Measurements from ENCODE around the gene PTPN6. TPM values are rescaled to one million over a fixed set of nuclear protein-coding genes. Genes with fewer than 3 reads are reported as not detected.

PTPN6 gene
- total and polyA plus RNA-seq, 7 experiments from 2014 or later, result 141 to 390 (median 242) TPM

DNA sequence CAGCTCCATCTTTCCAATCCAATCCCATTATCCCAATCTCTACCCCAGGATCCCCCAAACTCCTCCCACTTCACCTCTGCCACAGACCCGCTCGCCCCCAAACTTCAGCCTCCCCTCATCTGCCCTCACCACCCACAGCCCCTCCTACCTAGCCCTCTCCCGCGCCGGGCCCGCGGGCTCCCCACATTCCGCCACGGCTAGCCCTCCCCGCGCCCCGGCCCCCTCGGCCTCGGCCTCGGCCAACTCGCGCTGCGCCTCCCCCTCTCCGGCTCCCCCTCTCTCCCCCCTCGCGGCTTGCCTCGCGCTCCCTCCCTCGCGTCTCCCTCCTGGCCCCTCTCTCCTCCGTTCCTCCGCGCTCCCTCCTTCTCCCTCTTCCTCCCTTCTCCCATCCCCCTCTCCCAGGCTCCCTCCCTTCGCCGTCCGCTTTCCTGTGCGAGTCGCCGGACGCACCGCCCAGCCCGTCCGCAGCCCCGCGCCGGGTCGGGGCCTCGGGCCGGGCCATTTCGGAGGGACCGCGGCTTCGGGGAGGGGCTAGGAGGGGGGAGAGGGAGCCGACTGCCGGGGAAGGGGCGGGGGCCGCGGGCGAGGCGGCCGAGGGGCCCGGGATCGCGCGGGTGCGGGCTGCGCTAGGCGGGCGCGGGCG, 23.7 kb upstream of the PTPN6 start, which contains the start of gene ATN1:
TSS of gene ATN1 (plus strand) at position 581 of the 643 bp plus-strand sequence. CDS start 6,043 bp downstream, outside the sequence.
- H3K27me3 Mint-ChIP-seq, result no peaks in the 10 kb centered on the region
- H3K27ac Mint-ChIP-seq, result peak within 1 kb of the TSS; percentile 88 to 98 (median 95)
- peaks cover 0 to 8% (median 0%) of the 10 kb centered on the region in 5 donors for H3K36me3 Mint-ChIP-seq
- H3K4me3 Mint-ChIP-seq, result peak within 1 kb of the TSS; percentile 85 to 99 (median 92)
- Histone ChIP-seq H3K36me3 (ENCODE audit: control insufficient read depth in 2 of 3, insufficient read depth in 3 of 3, low read length in 3 of 3) (peaks cover 0 to 16% (median 0%) of the 10 kb centered on the region in 3 experiments), H3K4me1 (ENCODE audit: control insufficient read depth in 2 of 2, insufficient read depth in 2 of 2, low read length in 2 of 2) (peaks cover 16 to 37% of the 10 kb centered on the region in 2 donors), H3K27ac (ENCODE audit: low read depth, low read length) (peak within 1 kb of the TSS; percentile 86), H3K4me3 (ENCODE audit: low read length) (peak within 1 kb of the TSS; percentile 64), H3K27me3 (ENCODE audit: control insufficient read depth in 2 of 2, insufficient read depth in 2 of 2, low read length in 2 of 2) (no peaks in the 10 kb centered on the region), H3K9me3 (ENCODE audit: control insufficient read depth in 2 of 3, low read length in 3 of 3) (no peaks in the 10 kb centered on the region)
- H3K4me1 Mint-ChIP-seq, result peaks cover 38 to 69% (median 56%) of the 10 kb centered on the region in 7 donors
- H3K9me3 Mint-ChIP-seq, result no peaks in the 10 kb centered on the region
- intact Hi-C loops (cut with micrococcal nuclease), result no loop called here
- ChIA-PET POLR2A (interaction anchor here (0.6 to 23.3 kb wide), 12 partner anchors 10 to 232 kb away, joined by 3 to 367 read pairs (median 4); partner anchors contain the start of genes C12orf57, ENO2, PTPN6 and RNU7-1), CTCF (interaction anchor here (1.0 to 4.4 kb wide), 5 partner anchors 8 to 180 kb away, joined by 3 to 47 read pairs (median 8); no protein-coding TSS in a partner anchor)
- ATAC-seq (peak; percentile 35), DNase-seq (peak in 5 of 9 donors; percentile 41 to 66 (median 43))

GRCh38 chr12:6928022-6928702, 23.0 kb upstream of the PTPN6 start:
- H3K4me1 ChIP-seq (ENCODE audit: control insufficient read depth in 2 of 2, insufficient read depth in 2 of 2, low read length in 2 of 2), result peaks cover 16 to 43% of the 10 kb centered on the region in 2 donors
- peak overlapping the region; percentile 86 for H3K27ac ChIP-seq (ENCODE audit: low read depth, low read length)
- no peak for ATAC-seq
- peaks cover 44 to 70% (median 62%) of the 10 kb centered on the region in 7 donors for H3K4me1 Mint-ChIP-seq
- ChIA-PET POLR2A (interaction anchor here (0.7 to 23.3 kb wide), 6 partner anchors 11 to 59 kb away, joined by 3 to 367 read pairs (median 4); partner anchors contain the start of genes C12orf57, PTPN6 and RNU7-1), CTCF (interaction anchor here (1.5 kb wide), 1 partner anchor 180 kb away, joined by 3 read pairs; no protein-coding TSS in a partner anchor)
- no peaks in the 10 kb centered on the region for H3K27me3 Mint-ChIP-seq
- no peaks in the 10 kb centered on the region for H3K9me3 ChIP-seq (ENCODE audit: control insufficient read depth in 2 of 3, low read length in 3 of 3)
- H3K4me3 ChIP-seq (ENCODE audit: low read length), result peak overlapping the region; percentile 60
- DNase-seq, result peak in 1 of 9 donors; percentile 22
- H3K27ac Mint-ChIP-seq, result peak overlapping the region; percentile 83 to 95 (median 93)
- intact Hi-C loops (cut with micrococcal nuclease), result no loop called here
- peaks cover 0 to 10% (median 0%) of the 10 kb centered on the region in 3 experiments for H3K36me3 ChIP-seq (ENCODE audit: control insufficient read depth in 2 of 3, insufficient read depth in 3 of 3, low read length in 3 of 3)
- H3K36me3 Mint-ChIP-seq, result peaks cover 0 to 8% (median 0%) of the 10 kb centered on the region in 5 donors
- peak overlapping the region; percentile 79 to 92 (median 88) for H3K4me3 Mint-ChIP-seq
- no peaks in the 10 kb centered on the region for H3K27me3 ChIP-seq (ENCODE audit: control insufficient read depth in 2 of 2, insufficient read depth in 2 of 2, low read length in 2 of 2)
- no peaks in the 10 kb centered on the region for H3K9me3 Mint-ChIP-seq

DNA sequence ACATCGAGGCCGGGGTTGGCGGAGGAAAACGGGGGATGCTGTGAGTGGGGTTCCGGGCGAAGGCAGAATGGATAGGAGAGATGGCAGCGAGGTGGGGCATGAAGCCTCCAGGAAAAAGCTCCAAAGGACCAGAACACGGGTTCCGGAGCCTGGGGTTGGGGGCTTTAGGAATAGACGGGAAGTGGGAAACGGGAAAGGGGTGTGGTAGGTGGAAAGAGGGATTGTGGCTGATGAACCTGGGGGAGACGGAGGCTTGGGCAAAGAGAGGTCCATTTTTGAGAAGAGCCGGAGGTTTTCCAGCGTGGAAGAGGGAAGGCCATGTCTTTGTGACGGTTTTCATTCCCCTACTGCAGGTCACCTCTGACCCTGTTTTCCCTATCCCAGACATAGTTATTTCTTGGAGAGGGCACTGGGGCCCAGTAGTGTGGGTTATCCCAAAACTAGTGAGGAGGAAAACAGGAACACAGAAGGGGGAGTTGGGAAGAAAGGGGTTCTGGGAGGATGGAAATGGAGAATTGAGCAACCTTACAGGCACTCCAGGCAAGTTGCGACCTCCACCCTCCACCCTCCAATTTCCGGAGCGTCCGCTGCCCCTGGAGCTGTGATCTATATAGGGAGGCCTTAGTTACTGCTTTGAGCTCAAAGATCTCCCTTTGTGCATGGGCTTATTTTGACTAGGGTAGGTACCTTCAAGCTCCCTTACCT, 22.3 kb upstream of the PTPN6 start:
- peaks cover 48 to 77% (median 69%) of the 10 kb centered on the region in 7 donors for H3K4me1 Mint-ChIP-seq
- DNase-seq, result no peak
- peak overlapping the region; percentile 86 for H3K27ac ChIP-seq (ENCODE audit: low read depth, low read length)

GRCh38 chr12:6929466-6930452, 21.4 kb upstream of the PTPN6 start:
- intact Hi-C loops (cut with micrococcal nuclease), result loop anchor here in 1 of 2 donors (1.0 kb wide), 2 partner anchors 8 to 15 kb away; partner anchors contain the start of gene ENO2
- Mint-ChIP-seq H3K36me3 (peaks cover 0 to 9% (median 0%) of the 10 kb centered on the region in 5 donors), H3K27ac (peak overlapping the region; percentile 83 to 95 (median 93)), H3K4me3 (peak overlapping the region; percentile 79 to 92 (median 88)), H3K27me3 (no peaks in the 10 kb centered on the region), H3K9me3 (no peaks in the 10 kb centered on the region), H3K4me1 (peaks cover 48 to 77% (median 70%) of the 10 kb centered on the region in 7 donors)
- peaks cover 0 to 3% (median 0%) of the 10 kb centered on the region in 3 experiments for H3K36me3 ChIP-seq (ENCODE audit: control insufficient read depth in 2 of 3, insufficient read depth in 3 of 3, low read length in 3 of 3)
- DNase-seq, result peak in 1 of 9 donors; percentile 39
- no peaks in the 10 kb centered on the region for H3K27me3 ChIP-seq (ENCODE audit: control insufficient read depth in 2 of 2, insufficient read depth in 2 of 2, low read length in 2 of 2)
- peak; percentile 15 for ATAC-seq
- no peaks in the 10 kb centered on the region for H3K9me3 ChIP-seq (ENCODE audit: control insufficient read depth in 2 of 3, low read length in 3 of 3)
- ChIA-PET CTCF (interaction anchor here (0.6 to 1.6 kb wide), 6 partner anchors 8 to 60 kb away, joined by 3 to 9 read pairs (median 4); partner anchors contain the start of genes C12orf57 and RNU7-1), POLR2A (interaction anchor here (0.7 to 23.3 kb wide), 13 partner anchors 12 to 182 kb away, joined by 3 to 367 read pairs (median 4); partner anchors contain the start of genes C12orf57, ENO2, PTPN6 and RNU7-1)
- H3K27ac ChIP-seq (ENCODE audit: low read depth, low read length), result peak overlapping the region; percentile 86
- peaks cover 12 to 44% of the 10 kb centered on the region in 2 donors for H3K4me1 ChIP-seq (ENCODE audit: control insufficient read depth in 2 of 2, insufficient read depth in 2 of 2, low read length in 2 of 2)
- peak overlapping the region; percentile 60 for H3K4me3 ChIP-seq (ENCODE audit: low read length)

More for the DNA sequence above, 22.3 kb upstream of the PTPN6 start:
- Histone ChIP-seq H3K9me3 (ENCODE audit: control insufficient read depth in 2 of 3, low read length in 3 of 3) (no peaks in the 10 kb centered on the region), H3K27me3 (ENCODE audit: control insufficient read depth in 2 of 2, insufficient read depth in 2 of 2, low read length in 2 of 2) (no peaks in the 10 kb centered on the region), H3K4me1 (ENCODE audit: control insufficient read depth in 2 of 2, insufficient read depth in 2 of 2, low read length in 2 of 2) (peaks cover 16 to 48% of the 10 kb centered on the region in 2 donors), H3K36me3 (ENCODE audit: control insufficient read depth in 2 of 3, insufficient read depth in 3 of 3, low read length in 3 of 3) (peaks cover 0 to 4% (median 0%) of the 10 kb centered on the region in 3 experiments), H3K4me3 (ENCODE audit: low read length) (peak overlapping the region; percentile 60)
- ChIA-PET POLR2A (interaction anchor here (0.6 to 23.3 kb wide), 13 partner anchors 12 to 239 kb away, joined by 3 to 367 read pairs (median 4); partner anchors contain the start of genes C12orf57, ENO2, PTPN6 and RNU7-1), CTCF (interaction anchor here (0.6 to 1.6 kb wide), 6 partner anchors 9 to 179 kb away, joined by 3 to 9 read pairs (median 4); partner anchors contain the start of genes C12orf57 and RNU7-1)
- ATAC-seq, result no peak
- Mint-ChIP-seq H3K36me3 (peaks cover 0 to 7% (median 0%) of the 10 kb centered on the region in 5 donors), H3K27me3 (no peaks in the 10 kb centered on the region), H3K27ac (peak overlapping the region; percentile 83 to 95 (median 93)), H3K4me3 (peak overlapping the region; percentile 79 to 92 (median 88)), H3K9me3 (no peaks in the 10 kb centered on the region)
- intact Hi-C loops (cut with micrococcal nuclease), result loop anchor here in 1 of 2 donors (1.0 kb wide), 2 partner anchors 8 to 15 kb away; partner anchors contain the start of gene ENO2

GRCh38 chr12:6932766-6933165, 18.4 kb upstream of the PTPN6 start:
- peak overlapping the region; percentile 92 for H3K27ac ChIP-seq (ENCODE audit: low read depth, low read length)
- Mint-ChIP-seq H3K9me3 (no peaks in the 10 kb centered on the region), H3K27ac (peak overlapping the region; percentile 48 to 99 (median 93)), H3K4me1 (peaks cover 52 to 82% (median 68%) of the 10 kb centered on the region in 7 donors), H3K27me3 (no peaks in the 10 kb centered on the region), H3K36me3 (peaks cover 0 to 16% (median 0%) of the 10 kb centered on the region in 5 donors), H3K4me3 (peak overlapping the region; percentile 36 to 81 (median 49))
- DNase-seq (peak in 3 of 9 donors; percentile 50 to 56 (median 53)), ATAC-seq (peak; percentile 36)
- intact Hi-C loops (cut with micrococcal nuclease), result no loop called here
- H3K9me3 ChIP-seq (ENCODE audit: control insufficient read depth in 2 of 3, low read length in 3 of 3), result no peaks in the 10 kb centered on the region
- CTCF ChIA-PET, result interaction anchor here (0.7 kb wide), 1 partner anchor 12 kb away, joined by 5 read pairs; no protein-coding TSS in a partner anchor
- no peak overlapping the region for H3K4me3 ChIP-seq (ENCODE audit: low read length)
- no peaks in the 10 kb centered on the region for H3K27me3 ChIP-seq (ENCODE audit: control insufficient read depth in 2 of 2, insufficient read depth in 2 of 2, low read length in 2 of 2)
- H3K36me3 ChIP-seq (ENCODE audit: control insufficient read depth in 2 of 3, insufficient read depth in 3 of 3, low read length in 3 of 3), result peaks cover 0 to 4% (median 0%) of the 10 kb centered on the region in 3 experiments
- POLR2A ChIA-PET, result interaction anchor here (0.6 to 23.3 kb wide), 8 partner anchors 3 to 65 kb away, joined by 3 to 1270 read pairs (median 4); partner anchors contain the start of genes ATN1, C12orf57, PTPN6 and RNU7-1
- peaks cover 13 to 46% of the 10 kb centered on the region in 2 donors for H3K4me1 ChIP-seq (ENCODE audit: control insufficient read depth in 2 of 2, insufficient read depth in 2 of 2, low read length in 2 of 2)
